PC-3 (cell line): ENCODE measurements around the gene AOPEP.

ENCODE experiments used
- CTCF ChIP-seq: fragments of 300-600 bp; sonication (generic); conservative IDR thresholded peaks from 2 replicates; pipeline ENCODE4 v1.5.1; 2017; ENCODE audit warnings: antibody characterized with exemption, low read depth, mild to moderate bottlenecking, low read length
- EZH2 ChIP-seq: fragments of 300-600 bp; sonication (generic); IDR thresholded peaks from one replicate; pipeline ENCODE4 v1.6.1; 2017; ENCODE audit warnings: antibody characterized with exemption, mild to moderate bottlenecking, low read length; ENCODE audit not compliant: unreplicated experiment
- EZH2phosphoT487 ChIP-seq: fragments of 300-600 bp; sonication (generic); IDR thresholded peaks from 2 replicates; pipeline ENCODE4 v1.6.1; 2018; ENCODE audit warnings: mild to moderate bottlenecking, antibody characterized with exemption, low read length, borderline replicate concordance

GRCh38 chr9:95135756-95136155, 409.3 kb downstream of the AOPEP start:
- TF ChIP-seq CTCF, result no peak
- no peak for TF ChIP-seq EZH2phosphoT487
- TF ChIP-seq EZH2, result no peak
